PC-9 (cell line): ENCODE measurements around the gene TAF3. TPM values are rescaled to one million over a fixed set of nuclear protein-coding genes. Genes with fewer than 3 reads are reported as not detected.

ENCODE experiments used
- BruUV-seq: library from RNA; stranded (reverse); fragments of 400-500 nt; replicated peaks from 2 replicates; lab custom pipeline; 2021; lab: Mats Ljungman, UMichigan
- CTCF ChIA-PET: fragments of 300-600 bp; sonication (Branson Sonifier 250); formaldehyde crosslinking; loops from one replicate; lab custom pipeline; 2022; ENCODE audit warnings: antibody characterized with exemption; lab: Charles Lee
- POLR2A ChIA-PET: fragments of 300-600 bp; sonication (Branson Sonifier 250); formaldehyde crosslinking; loops from one replicate; lab custom pipeline; 2022; ENCODE audit warnings: antibody characterized with exemption; ENCODE audit not compliant: unreplicated experiment; lab: Charles Lee
- DNase-seq, 2 experiments: peaks; one replicate each; pipeline versions ENCODE4 v3.0.0 to v3.0.0-alpha.2; 2015 to 2022; ENCODE audit warnings: mixed read lengths in 1 of 2
- H2AFZ ChIP-seq: fragments of 200-600 bp; sonication (generic); 2 replicates; pipeline ENCODE4 v1.8.1; 2017; ENCODE audit warnings: antibody characterized with exemption
- H3F3A ChIP-seq: fragments of 200-600 bp; sonication (generic); 2 replicates; pipeline ENCODE4 v1.8.1; 2017; ENCODE audit warnings: antibody characterized with exemption, mild to moderate bottlenecking, low read depth; ENCODE audit not compliant: insufficient read depth
- H3K27ac ChIP-seq: fragments of 200-600 bp; sonication (generic); 2 replicates; pipeline ENCODE4 v1.6.1; 2016; ENCODE audit warnings: mixed run types
- H3K27me3 ChIP-seq: fragments of 200-600 bp; sonication (generic); 2 replicates; pipeline ENCODE4 v1.6.1; 2016; ENCODE audit warnings: low read depth, mixed run types; ENCODE audit not compliant: insufficient read depth
- H3K36me3 ChIP-seq: fragments of 200-600 bp; sonication (generic); 2 replicates; pipeline ENCODE4 v1.6.1; 2016; ENCODE audit warnings: low read depth, mixed run types
- H3K4me1 ChIP-seq: fragments of 200-600 bp; sonication (generic); replicated peaks from 2 replicates; pipeline ENCODE4 v1.6.1; 2016; ENCODE audit warnings: mixed run types; ENCODE audit not compliant: insufficient read depth
- H3K4me2 ChIP-seq: fragments of 200-600 bp; sonication (generic); 2 replicates; pipeline ENCODE4 v1.6.1; 2017; ENCODE audit warnings: mixed run types
- H3K4me3 ChIP-seq: fragments of 200-600 bp; sonication (generic); 2 replicates; pipeline ENCODE4 v1.6.1; 2016; ENCODE audit warnings: mixed run types
- H3K79me2 ChIP-seq: fragments of 200-600 bp; sonication (generic); 2 replicates; pipeline ENCODE4 v1.6.1; 2017; ENCODE audit warnings: low read depth, mixed run types
- H3K9me2 ChIP-seq: fragments of 200-600 bp; sonication (generic); 2 replicates; pipeline ENCODE4 v1.8.1; 2017; ENCODE audit warnings: mild to moderate bottlenecking; ENCODE audit not compliant: insufficient read depth
- H3K9me3 ChIP-seq: fragments of 200-600 bp; sonication (generic); 2 replicates; pipeline ENCODE4 v1.8.1; 2016; ENCODE audit warnings: low read depth; ENCODE audit not compliant: insufficient read depth
- H4K20me1 ChIP-seq: fragments of 200-600 bp; sonication (generic); 2 replicates; pipeline ENCODE4 v1.8.1; 2017; ENCODE audit not compliant: insufficient read depth
- CTCF ChIP-seq: fragments of 200-600 bp; sonication (generic); conservative IDR thresholded peaks from 2 replicates; pipeline ENCODE4 v1.6.1; 2017; ENCODE audit warnings: mixed run types, antibody characterized with exemption, mild to moderate bottlenecking, moderate library complexity
- EZH2 ChIP-seq: fragments of 200-600 bp; sonication (generic); IDR thresholded peaks from 2 replicates; pipeline ENCODE4 v1.8.0; 2017; ENCODE audit warnings: antibody characterized with exemption, low read depth
- intact Hi-C: fragments of 100-400 bp; cut with micrococcal nuclease; formaldehyde crosslinking; loops from one replicate; pipeline ENCODE4 v1.10.0; 2022; ENCODE audit not compliant: unreplicated experiment
- total RNA-seq: library from RNA; stranded (reverse); gene quantifications from 2 replicates; pipeline ENCODE4 v1.2.3, GENCODE V29; 2021

Gene TAF3
- total RNA-seq, 1 experiment from 2014 or later, result 7.7 TPM

GRCh38 chr10:8035641-8036470 lies 217.6 kb downstream of the TAF3 start:
- POLR2A ChIA-PET, result no interaction called here

GRCh38 chr10:8036506-8037198 lies 218.3 kb downstream of the TAF3 start:
- H3K4me2 ChIP-seq, result no peak overlapping the region
- no peak for DNase-seq
- intact Hi-C loops, result no loop called here
- no peak overlapping the region for H2AFZ ChIP-seq
- H3K9me2 ChIP-seq, result no peaks in the 10 kb centered on the region
- no peaks in the 10 kb centered on the region for H3K79me2 ChIP-seq
- CTCF ChIA-PET, result no interaction called here
- no peaks in the 10 kb centered on the region for H3K27me3 ChIP-seq
- no peaks in the 10 kb centered on the region for H3K4me1 ChIP-seq
- no peak for TF ChIP-seq CTCF
- no peak for TF ChIP-seq EZH2
- no peaks in the 10 kb centered on the region for H3K9me3 ChIP-seq
- H3F3A ChIP-seq, result no peaks in the 10 kb centered on the region
- H3K4me3 ChIP-seq, result no peak overlapping the region
- no peaks in the 10 kb centered on the region for H3K36me3 ChIP-seq
- POLR2A ChIA-PET, result no interaction called here
- H3K27ac ChIP-seq, result no peak overlapping the region
- no peaks in the 10 kb centered on the region for H4K20me1 ChIP-seq
- no TSS peak for BruUV-seq

More at GRCh38 chr10:8035641-8036470, 217.6 kb downstream of the TAF3 start:
- Histone ChIP-seq H3F3A (no peaks in the 10 kb centered on the region), H3K9me2 (no peaks in the 10 kb centered on the region), H3K27me3 (no peaks in the 10 kb centered on the region), H3K36me3 (no peaks in the 10 kb centered on the region), H2AFZ (no peak overlapping the region), H4K20me1 (no peaks in the 10 kb centered on the region), H3K9me3 (no peaks in the 10 kb centered on the region), H3K79me2 (no peaks in the 10 kb centered on the region), H3K27ac (no peak overlapping the region), H3K4me2 (no peak overlapping the region), H3K4me1 (no peaks in the 10 kb centered on the region), H3K4me3 (no peak overlapping the region)
- CTCF ChIA-PET, result no interaction called here
- no peak for TF ChIP-seq CTCF
- no peak for TF ChIP-seq EZH2
- intact Hi-C loops, result no loop called here
- BruUV-seq, result no TSS peak
- no peak for DNase-seq

- no peak for DNase-seq
- no peaks in the 10 kb centered on the region for H3K9me2 ChIP-seq
- no peak for TF ChIP-seq EZH2
- no peak for TF ChIP-seq CTCF
- H3K4me1 ChIP-seq, result no peaks in the 10 kb centered on the region
- H3K27me3 ChIP-seq, result no peaks in the 10 kb centered on the region
- no peaks in the 10 kb centered on the region for H3F3A ChIP-seq
- CTCF ChIA-PET, result no interaction called here
- POLR2A ChIA-PET, result no interaction called here
- H3K36me3 ChIP-seq, result no peaks in the 10 kb centered on the region
- H3K27ac ChIP-seq, result no peak overlapping the region
- no peak overlapping the region for H3K4me2 ChIP-seq
- no peaks in the 10 kb centered on the region for H3K9me3 ChIP-seq
- H3K4me3 ChIP-seq, result no peak overlapping the region
- intact Hi-C loops, result no loop called here
- H4K20me1 ChIP-seq, result no peaks in the 10 kb centered on the region
- no TSS peak for BruUV-seq
- no peak overlapping the region for H2AFZ ChIP-seq
- no peaks in the 10 kb centered on the region for H3K79me2 ChIP-seq
These were observed 219.0 kb downstream of the TAF3 start for GRCh38 chr10:8037199-8037801.
